Left ventricle myocardium inferior (tissue), 1 donor: ENCODE results near the gene ANKRD23. TPM values are rescaled to one million over a fixed set of nuclear protein-coding genes. Genes with fewer than 3 reads are reported as not detected.

Experiments
- DNase-seq: peaks from one replicate; pipeline ENCODE4 v3.0.0-alpha.2; 2020
- H3K27ac ChIP-seq: fragments of 200-600 bp; replicated peaks from 2 replicates; pipeline ENCODE4 v1.8.0; 2021
- H3K27me3 ChIP-seq: fragments of 200-600 bp; 2 replicates; pipeline ENCODE4 v1.8.0; 2021; ENCODE audit warnings: low read depth
- H3K36me3 ChIP-seq: fragments of 200-600 bp; 2 replicates; pipeline ENCODE4 v1.8.0; 2021
- H3K4me1 ChIP-seq: fragments of 200-600 bp; 2 replicates; pipeline ENCODE4 v1.8.0; 2021
- H3K4me3 ChIP-seq: fragments of 200-600 bp; 2 replicates; pipeline ENCODE4 v1.8.0; 2021; ENCODE audit warnings: mild to moderate bottlenecking, moderate library complexity
- H3K9me3 ChIP-seq: fragments of 200-600 bp; replicated peaks from 2 replicates; pipeline ENCODE4 v1.8.0; 2021
- CTCF ChIP-seq: fragments of 200-600 bp; IDR thresholded peaks from 2 replicates; pipeline ENCODE4 v1.8.0; 2021; ENCODE audit warnings: antibody characterized with exemption, mild to moderate bottlenecking, borderline replicate concordance
- intact Hi-C: fragments of 100-400 bp; cut with micrococcal nuclease; formaldehyde crosslinking; loops from one replicate; pipeline ENCODE4 v1.11.0; 2022
- total RNA-seq: library from RNA; stranded (reverse); fragmentation: NEBNext Ultra II Directional; extraction: Animal tissue kit (Norgen Biotek cat#: 25700); gene quantifications from one replicate; pipeline ENCODE4 v1.2.1, GENCODE V29; 2021
- donor health status: DM: no; HTN: yes; CAD: no; lungs with severe emphysema.

Gene ANKRD23
- total RNA-seq, 1 donor from 2014 or later = 14.4 TPM

- H3K4me3 ChIP-seq = peak overlapping the region; percentile 43
- no peaks in the 10 kb centered on the region for H3K9me3 ChIP-seq
- no peak for DNase-seq
- H3K36me3 ChIP-seq = no peaks in the 10 kb centered on the region
- H3K27ac ChIP-seq = peak overlapping the region; percentile 98
- intact Hi-C loops = loop anchor here (5.0 kb wide), 1 partner anchor 35 kb away; no protein-coding TSS in a partner anchor
- H3K27me3 ChIP-seq = no peaks in the 10 kb centered on the region
- no peak for TF ChIP-seq CTCF
- H3K4me1 ChIP-seq = peaks cover 78% of the 10 kb centered on the region
Measured at GRCh38 chr2:96872591-96873349, 28.9 kb upstream of the ANKRD23 start.

GRCh38 chr2:96870626-96871255, 26.9 kb upstream of the ANKRD23 start:
- no peak for TF ChIP-seq CTCF
- no peaks in the 10 kb centered on the region for H3K27me3 ChIP-seq
- H3K4me3 ChIP-seq = peak overlapping the region; percentile 83
- intact Hi-C loops = loop anchor here (5.0 kb wide), 1 partner anchor 37 kb away; no protein-coding TSS in a partner anchor
- H3K9me3 ChIP-seq = no peaks in the 10 kb centered on the region
- H3K27ac ChIP-seq = peak overlapping the region; percentile 98
- no peak for DNase-seq
- peaks cover 18% of the 10 kb centered on the region for H3K36me3 ChIP-seq
- peaks cover 98% of the 10 kb centered on the region for H3K4me1 ChIP-seq

- Histone ChIP-seq H3K4me3 (peak within 1 kb of the TSS; percentile 83), H3K9me3 (no peaks in the 10 kb centered on the region), H3K27ac (peak within 1 kb of the TSS; percentile 98), H3K4me1 (peaks cover 98% of the 10 kb centered on the region), H3K27me3 (no peaks in the 10 kb centered on the region), H3K36me3 (peaks cover 25% of the 10 kb centered on the region)
- intact Hi-C loops = loop anchor here (5.0 kb wide), 1 partner anchor 37 kb away; no protein-coding TSS in a partner anchor
- no peak for TF ChIP-seq CTCF
- peak; percentile 79 for DNase-seq
Measured at GRCh38 chr2:96869822-96870625, 26.2 kb upstream of the ANKRD23 start, which contains the start of gene SEMA4C. Gene SEMA4C (minus strand): TSS chr2:96870080. CDS start chr2:96867886, 2,194 bp downstream.

GRCh38 chr2:96869281-96869821, 25.5 kb upstream of the ANKRD23 start:
- TF ChIP-seq CTCF = peak; percentile 33
- no peaks in the 10 kb centered on the region for H3K9me3 ChIP-seq
- intact Hi-C loops = no loop called here
- peak overlapping the region; percentile 83 for H3K4me3 ChIP-seq
- DNase-seq = peak; percentile 87
- H3K4me1 ChIP-seq = peaks cover 98% of the 10 kb centered on the region
- H3K27me3 ChIP-seq = no peaks in the 10 kb centered on the region
- peaks cover 32% of the 10 kb centered on the region for H3K36me3 ChIP-seq
- peak overlapping the region; percentile 98 for H3K27ac ChIP-seq
